HCT116 (cell line): ENCODE data around the gene P2RX7.

ENCODE experiments used
- EZH2 ChIP-seq: fragments of 200-600 bp; sonication (generic); IDR thresholded peaks from 2 replicates; pipeline ENCODE4 v1.6.1; 2017; ENCODE audit warnings: antibody characterized with exemption, mixed run types
- POLR2AphosphoS5 ChIP-seq: IDR thresholded peaks from 2 replicates; pipeline ENCODE4 v1.6.1; 2011; ENCODE audit warnings: mild to moderate bottlenecking, low read depth, low read length, moderate library complexity
- YY1 ChIP-seq: IDR thresholded peaks from 2 replicates; pipeline ENCODE4 v1.6.1; 2011; ENCODE audit warnings: low read length, low read depth, moderate library complexity, mild to moderate bottlenecking; ENCODE audit not compliant: insufficient replicate concordance; ENCODE audit errors: extremely low read depth
- TF ChIP-seq, protein P1 (sequence below), 3 experiments: fragments of 200-600 bp in 1 of 3; sonication (generic) in 1 of 3; IDR thresholded peaks in 2 of 3; conservative IDR thresholded peaks in 1 of 3; 2 replicates each; pipeline ENCODE4 v1.5.1; 2012 to 2017; ENCODE audit warnings: low read depth in 2 of 3, low read length in 2 of 3, antibody characterized with exemption in 1 of 3, borderline replicate concordance in 1 of 3, control low read depth in 1 of 3, mild to moderate bottlenecking in 1 of 3, mixed read lengths in 1 of 3, mixed run types in 1 of 3, moderate library complexity in 1 of 3; ENCODE audit not compliant: insufficient read depth in 1 of 3

- TF ChIP-seq, protein P1, sequence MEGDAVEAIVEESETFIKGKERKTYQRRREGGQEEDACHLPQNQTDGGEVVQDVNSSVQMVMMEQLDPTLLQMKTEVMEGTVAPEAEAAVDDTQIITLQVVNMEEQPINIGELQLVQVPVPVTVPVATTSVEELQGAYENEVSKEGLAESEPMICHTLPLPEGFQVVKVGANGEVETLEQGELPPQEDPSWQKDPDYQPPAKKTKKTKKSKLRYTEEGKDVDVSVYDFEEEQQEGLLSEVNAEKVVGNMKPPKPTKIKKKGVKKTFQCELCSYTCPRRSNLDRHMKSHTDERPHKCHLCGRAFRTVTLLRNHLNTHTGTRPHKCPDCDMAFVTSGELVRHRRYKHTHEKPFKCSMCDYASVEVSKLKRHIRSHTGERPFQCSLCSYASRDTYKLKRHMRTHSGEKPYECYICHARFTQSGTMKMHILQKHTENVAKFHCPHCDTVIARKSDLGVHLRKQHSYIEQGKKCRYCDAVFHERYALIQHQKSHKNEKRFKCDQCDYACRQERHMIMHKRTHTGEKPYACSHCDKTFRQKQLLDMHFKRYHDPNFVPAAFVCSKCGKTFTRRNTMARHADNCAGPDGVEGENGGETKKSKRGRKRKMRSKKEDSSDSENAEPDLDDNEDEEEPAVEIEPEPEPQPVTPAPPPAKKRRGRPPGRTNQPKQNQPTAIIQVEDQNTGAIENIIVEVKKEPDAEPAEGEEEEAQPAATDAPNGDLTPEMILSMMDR (IDR thresholded peaks at IDR 0.05 in 2 of 3, conservative IDR thresholded peaks at IDR 0.05 in 1 of 3; ENCODE audit: borderline replicate concordance in 1 of 3, insufficient read depth in 1 of 3, low read depth in 2 of 3, low read length in 2 of 3), result no peak
- no peak for TF ChIP-seq YY1
- no peak for TF ChIP-seq EZH2
- no peak for TF ChIP-seq POLR2AphosphoS5
Observed at GRCh38 chr12:121116318-121117225, 16.1 kb upstream of the P2RX7 start.
